GM18907 (cell line): ENCODE results near the gene CLEC12A.
"Not testable (repeated sequence)": the region's sequence is repeated elsewhere in the genome, so short reads cannot be mapped to it uniquely, and the experiment has no call there.

Source experiments
- ATAC-seq: cut with Tn5 transposase; IDR thresholded peaks from one replicate; pipeline ENCODE4 v1.9.1; 2021; ENCODE audit warnings: mild to moderate bottlenecking, moderate library complexity; ENCODE audit not compliant: unreplicated experiment

The CLEC12A gene

DNA sequence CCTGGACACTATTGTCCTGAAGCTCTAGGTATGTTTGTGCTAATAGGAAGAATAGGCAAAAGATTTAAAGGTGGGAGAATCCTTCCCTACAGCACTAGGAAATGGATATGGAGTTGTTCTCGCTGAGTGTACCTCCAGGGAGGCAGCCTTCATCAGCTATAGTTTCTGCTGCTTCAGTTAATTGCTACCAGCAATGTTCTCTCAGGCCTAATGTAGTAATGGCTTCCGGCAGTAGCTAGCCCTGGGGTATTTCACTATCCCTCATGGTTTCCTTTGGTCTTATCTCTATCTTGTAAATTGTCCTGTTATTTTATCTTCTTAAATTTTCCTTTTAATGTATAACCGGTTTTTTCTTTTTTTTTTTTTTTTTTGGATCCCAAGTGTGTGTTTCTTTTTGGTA is 9.3 kb upstream of the CLEC12A start:
- no peak for ATAC-seq

DNA sequence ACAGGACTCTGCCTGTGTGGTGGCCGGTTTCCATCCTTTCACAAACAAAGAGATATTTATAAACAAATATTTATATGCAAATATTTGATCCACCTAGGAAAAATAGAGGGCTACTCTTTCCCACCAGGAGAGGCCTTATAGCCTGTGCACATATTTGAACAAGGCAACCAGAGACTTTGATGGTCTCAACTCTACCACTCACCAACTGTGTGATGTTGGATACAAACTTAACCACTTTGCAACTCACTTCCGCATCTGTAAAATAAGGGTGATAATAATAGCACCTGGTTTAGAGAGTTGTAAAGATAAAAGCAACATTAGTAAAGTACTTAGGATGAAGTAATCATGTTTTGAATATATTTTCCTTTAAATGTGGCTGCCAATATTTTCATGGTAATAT is 1.5 kb upstream of the CLEC12A start:
- no peak for ATAC-seq

DNA sequence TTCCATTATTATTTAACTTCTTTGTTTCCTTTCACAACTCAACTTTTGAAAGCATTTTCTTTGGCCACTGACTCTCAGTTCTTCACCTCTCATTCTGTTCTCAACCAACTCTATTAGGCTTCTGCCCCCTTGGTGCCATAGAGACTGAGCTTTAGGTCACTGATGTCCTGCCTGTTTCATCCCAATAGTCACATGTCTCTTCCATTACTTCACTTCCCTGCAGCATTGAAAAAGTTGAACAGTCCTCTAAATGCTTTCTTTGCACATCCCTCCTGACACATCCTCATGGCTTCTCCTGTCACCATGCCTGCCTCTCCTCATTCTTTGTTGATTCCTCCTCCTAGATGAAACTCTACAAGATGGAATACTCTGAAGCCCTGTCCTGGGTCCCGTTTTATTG is 2.7 kb downstream of the CLEC12A start:
- ATAC-seq = no peak

DNA sequence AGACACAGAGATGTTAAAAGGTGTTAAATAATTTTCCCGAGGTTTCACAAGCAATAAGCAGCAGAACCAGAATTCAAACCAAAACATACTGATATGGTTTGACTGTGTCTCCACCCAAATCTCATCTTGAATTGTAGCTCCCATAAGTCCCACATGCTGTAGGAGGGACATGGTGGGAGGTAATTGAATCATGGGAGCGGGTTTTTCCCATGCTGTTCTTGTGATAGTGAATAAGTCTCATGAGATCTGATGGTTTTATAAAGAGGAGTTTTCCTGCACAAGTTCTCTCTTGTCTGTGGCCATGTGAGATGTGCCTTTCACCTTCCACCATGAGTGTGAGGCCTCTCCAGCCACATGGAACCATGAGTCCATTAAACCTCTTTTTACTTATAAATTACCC is 3.5 kb downstream of the CLEC12A start:
- ATAC-seq = not testable (repeated sequence)

DNA sequence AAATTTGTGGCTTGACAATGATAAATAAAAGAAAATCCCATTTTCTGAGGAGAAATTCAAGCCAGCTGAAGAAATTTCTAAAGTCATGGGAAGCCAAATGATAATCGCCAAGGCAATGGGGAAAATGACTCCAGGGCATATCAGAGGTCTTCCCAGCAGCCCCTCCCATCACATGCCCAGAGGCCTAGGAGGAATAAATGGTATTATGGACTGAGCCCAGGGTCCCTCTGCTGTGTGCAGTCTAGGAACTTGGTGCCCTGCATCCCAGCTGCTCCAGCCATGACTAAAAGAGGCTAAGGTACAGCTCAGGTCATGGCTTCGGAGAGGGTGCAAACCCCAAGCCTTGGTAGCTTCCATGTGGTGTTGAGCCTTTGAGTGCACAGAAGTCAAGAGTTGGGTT is 4.4 kb downstream of the CLEC12A start:
- no peak for ATAC-seq

DNA sequence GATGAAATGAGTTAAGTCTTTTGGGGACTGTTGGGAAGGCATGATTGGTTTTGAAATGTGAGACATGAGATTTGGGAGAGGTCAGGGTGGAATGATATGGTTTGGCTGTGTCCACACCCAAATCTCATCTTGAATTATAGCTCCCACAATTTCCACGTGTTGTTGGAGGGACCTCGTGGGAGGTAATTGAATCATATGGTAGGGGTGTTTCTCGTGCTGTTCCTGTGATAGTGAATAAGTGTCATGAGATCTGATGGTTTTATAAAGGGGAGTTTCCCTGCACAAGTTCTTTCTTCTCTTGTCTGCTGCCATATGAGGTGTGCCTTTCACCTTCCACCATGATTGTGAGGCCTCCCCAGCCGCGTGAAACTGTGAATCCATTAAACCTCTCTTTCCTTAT is 5.4 kb downstream of the CLEC12A start:
- ATAC-seq = not testable (repeated sequence)

DNA sequence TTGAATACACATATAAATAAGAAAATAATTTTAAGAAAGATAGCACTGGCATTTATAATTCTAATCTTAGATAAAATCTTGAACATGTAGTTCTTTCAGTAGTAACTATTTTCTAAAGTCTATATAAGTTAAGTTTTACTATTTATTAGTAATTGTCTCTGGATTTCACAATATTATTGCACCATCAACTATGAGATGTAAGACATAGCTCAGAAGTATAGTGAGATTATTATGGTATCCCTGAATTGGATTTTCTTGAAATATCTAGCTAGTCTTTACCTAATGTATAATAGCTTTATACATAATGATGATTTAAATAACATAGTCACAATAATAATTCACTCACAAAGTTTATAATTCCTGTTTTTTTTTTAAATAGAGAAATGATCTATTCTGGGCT is 6.7 kb downstream of the CLEC12A start:
- no peak for ATAC-seq

DNA sequence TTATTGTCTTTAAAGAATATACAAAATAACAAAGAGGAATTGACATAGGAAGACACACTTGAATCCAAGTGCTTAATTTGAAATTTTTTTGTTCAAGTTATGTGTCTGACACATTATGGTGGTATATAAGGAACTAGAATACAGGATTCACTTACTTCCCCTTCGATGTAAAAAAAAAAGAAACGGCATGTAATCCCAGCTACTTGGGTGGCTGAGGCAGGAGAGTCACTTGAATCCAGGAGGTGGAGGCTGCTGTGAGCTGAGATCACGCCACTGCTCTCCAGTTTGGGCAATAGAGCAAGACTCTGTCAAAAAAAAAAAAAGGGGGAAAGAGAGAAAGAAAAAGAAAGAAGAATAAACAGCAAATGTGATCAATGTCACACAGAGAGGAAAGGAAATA is 8.9 kb downstream of the CLEC12A start:
- no peak for ATAC-seq

DNA sequence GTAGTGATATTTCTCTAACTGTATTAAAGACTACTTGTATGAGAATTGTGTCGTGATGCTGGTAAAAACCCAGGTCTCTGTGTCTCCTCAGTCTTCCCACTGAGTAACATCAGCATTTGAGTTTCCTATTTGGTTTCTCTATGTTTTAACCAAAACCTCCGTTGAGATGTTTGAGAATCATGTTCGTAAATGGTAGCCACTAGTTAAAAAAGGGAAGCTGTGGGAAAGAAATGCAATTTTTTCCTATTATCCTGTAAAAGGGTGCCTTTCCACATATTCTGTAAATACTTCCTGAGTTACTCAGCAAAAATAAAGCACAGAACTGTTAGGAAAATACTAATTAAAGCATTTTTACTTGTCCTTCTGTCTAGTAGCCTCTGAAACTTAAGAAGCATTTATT is 20.7 kb downstream of the CLEC12A start:
- no peak for ATAC-seq

DNA sequence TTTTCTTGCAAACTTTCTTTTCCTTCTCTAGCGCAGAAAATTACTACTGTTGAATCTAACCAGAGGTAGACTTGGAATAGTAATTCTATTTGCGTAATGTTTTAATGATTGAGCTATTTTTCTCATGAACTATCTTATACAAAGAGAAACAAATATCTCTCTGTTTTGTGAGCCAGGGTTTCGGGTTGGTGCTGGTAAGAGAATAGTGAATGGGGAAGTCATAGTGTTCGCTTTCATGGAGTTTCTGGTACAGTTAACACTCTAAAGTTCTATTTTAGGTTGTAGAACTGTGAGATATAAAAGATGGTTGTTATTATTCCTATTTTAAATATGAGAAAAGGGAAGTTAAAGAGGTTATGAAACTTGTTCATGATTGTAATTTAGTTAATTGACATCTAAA is 21.1 kb downstream of the CLEC12A start:
- ATAC-seq = no peak

DNA sequence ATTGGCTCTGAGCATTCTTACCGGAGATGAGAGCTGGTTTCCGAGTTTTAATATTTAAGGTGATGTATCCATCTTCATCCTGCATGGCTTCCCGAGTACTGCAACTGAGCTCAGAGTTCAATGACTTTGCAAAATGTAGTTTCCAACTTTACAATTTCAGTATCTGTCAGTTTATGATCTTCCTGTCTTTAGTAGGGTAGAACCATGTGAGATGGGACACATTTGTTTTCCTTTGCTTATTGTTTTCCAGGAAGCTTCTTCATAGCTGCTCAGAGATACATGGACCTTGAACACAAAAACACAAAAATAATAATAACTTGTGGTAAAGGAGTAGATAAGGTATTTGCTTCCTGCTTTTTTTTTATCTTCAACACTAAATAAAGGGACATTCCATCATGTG is 27.8 kb downstream of the CLEC12A start, which contains the start of gene CLEC1B:
Gene CLEC1B (minus strand): TSS at position 106 of the 400 bp plus-strand sequence. CDS start 21 bp downstream, at position 85.
- ATAC-seq = no peak

DNA sequence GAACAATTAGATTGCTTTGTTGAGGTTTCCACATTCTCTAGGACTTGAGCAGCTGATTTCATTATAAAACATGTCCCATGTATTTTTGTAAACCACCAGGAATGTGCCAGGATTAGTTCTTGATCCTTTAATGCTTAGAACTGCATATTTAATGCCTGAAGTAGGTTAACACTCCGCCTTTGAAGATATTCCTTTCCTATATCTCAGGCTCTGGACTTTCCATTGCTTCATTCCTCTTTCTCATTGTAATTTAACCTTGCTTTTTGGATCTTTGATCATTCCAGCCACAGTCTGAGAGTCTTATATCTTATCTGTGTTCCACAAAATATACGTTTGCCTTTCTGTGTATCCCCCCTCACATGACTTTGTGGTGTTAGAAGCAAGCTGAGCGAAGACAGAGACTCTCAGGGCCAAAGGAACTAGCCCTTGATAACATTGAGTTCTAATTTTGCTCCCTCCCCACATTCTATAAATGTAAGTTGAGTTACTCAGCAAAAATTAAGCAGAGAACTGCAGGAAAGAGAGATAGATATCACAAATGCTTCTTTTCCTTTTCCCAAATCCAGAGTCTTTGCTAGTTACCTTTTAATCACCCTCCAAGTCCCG is 30.1 kb downstream of the CLEC12A start:
- no peak for ATAC-seq

DNA sequence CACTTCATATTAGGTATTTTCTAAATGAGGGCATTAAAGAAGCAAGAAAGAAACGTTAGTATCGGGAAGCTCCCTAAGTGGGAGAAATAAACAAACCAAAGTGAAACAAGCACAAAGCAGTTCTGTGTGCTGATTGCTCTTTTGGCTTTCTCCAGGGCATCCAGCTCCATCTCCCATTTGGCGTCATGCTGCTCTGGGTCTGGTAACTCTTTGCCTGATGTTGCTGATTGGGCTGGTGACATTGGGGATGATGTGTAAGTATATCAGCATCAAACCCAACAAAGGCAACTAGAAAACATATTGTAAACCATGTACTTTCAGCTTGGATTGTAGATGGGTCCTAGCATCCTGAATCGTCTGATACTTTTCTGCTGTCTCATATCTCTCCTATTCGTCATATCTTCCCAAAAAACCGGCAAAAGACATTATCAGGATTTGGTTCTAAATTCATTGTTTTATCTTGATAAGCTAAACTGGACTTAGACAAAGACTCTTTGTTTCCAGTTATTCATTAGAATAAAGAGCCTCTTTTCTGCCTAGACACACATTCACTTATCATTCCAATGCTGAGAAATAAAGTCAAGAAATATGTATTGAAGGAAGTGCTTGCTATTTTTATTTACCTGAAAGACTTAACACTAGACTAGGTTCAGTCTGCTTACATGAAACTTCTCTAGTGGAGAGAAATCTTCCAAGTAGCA is 41.6 kb downstream of the CLEC12A start:
- ATAC-seq = no peak

DNA sequence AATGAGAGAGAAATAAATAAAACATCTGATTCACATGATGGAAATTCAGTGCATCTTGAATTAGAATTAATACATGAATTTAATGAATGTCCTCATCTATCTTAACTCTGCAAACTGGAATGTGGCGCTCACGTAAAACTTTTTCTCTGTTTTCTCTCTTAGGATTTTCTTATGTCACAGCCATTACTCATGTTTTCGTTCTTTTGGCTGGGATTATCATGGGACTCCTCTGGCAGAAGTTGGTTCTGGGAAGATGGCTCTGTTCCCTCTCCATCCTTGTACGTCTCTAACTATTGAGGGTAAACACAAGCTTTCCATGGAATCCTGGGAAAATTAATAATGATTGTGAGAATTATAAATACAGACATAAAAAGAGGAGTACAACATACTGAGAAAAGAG is 44.2 kb downstream of the CLEC12A start:
- no peak for ATAC-seq

DNA sequence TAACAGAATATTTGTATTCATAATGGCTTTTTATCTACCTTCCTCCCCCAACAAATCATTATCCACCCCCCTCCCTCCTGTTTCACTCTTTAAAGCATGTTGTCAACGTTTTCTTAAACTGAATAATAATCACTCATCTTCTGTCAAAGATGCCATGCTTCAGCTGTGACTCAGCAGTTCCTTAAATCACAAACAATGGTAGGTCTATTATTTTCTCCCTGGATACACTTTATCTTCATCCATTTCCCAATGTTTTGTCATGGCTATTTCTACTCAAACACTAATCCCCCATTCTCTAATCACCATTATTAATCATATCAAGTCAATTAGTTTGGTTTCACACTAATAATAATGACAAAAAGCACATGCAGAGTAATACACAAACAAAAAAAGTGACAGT is 45.7 kb downstream of the CLEC12A start:
- ATAC-seq = no peak

DNA sequence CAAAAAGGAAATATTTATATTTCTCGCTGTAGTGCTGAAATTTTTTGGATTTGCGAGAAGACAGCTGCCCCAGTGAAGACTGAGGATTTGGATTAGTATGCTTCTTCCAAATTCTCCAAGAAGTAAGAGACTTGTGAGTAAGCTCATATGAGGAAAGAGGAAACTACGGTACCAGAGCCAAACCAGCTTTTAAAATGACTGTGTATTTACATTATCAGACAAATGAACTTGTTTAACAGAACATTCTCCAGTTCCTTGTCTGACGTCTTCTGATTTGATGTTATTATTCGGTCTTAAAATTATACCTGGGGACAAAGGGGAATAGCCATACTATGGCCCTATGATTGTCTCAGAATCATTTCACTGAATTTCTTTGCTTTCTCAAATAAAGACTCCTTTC is 47.2 kb downstream of the CLEC12A start:
- no peak for ATAC-seq

DNA sequence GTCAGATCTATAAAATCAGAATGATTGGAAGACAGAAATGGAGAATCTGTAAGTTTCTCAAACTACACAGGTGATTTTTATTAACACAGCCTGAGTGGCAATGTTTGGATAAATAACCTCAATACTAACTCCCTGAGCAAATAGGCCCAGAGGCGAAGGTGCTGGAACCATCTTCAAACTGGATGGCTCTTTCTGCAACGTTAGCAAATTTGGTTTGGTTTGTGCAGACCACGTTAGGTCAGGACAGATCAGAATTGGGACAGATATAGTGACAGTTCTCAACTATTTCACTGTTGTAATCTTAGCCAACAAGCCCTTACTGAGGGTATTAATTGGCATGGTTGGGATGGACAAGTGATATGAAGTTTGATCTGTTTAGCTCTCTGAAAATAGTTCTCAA is 50.1 kb downstream of the CLEC12A start:
- no peak for ATAC-seq

DNA sequence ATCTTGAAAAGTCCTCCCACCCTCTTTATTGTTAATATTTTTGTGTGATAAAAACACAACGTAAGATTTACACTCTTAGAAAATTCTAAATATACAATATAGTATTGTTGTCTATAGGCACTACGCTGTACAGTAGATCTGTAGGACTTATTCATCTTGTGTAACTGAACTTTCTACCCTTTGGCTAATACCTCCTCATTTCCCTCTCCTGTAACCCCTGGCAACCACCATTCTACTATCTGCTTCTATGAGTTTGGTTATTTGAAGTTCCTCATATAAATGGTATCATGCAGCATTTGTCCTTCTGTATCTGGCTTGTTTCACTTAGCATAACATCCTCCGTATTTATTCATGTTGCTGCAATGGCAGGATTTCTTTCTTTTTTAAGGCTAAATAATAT is 54.0 kb downstream of the CLEC12A start:
- no peak for ATAC-seq

DNA sequence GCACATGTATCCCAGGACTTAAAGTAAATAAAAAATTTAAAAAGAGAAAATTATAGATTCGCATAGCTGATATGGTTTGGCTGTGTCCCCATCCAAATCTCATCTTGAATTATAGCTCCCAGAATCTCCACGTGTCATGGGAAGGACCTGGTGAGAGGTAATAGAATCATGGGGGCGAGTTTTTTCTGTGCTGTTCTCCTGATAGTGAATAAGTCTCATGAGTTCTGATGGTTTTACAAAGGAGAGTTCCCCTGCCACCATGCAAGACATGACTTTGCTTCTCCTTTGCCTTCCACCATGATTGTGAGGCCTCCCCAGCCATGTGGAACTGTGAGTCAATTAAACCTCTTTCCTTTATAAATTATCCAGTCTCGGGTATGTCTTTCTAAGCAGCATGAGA is 55.5 kb downstream of the CLEC12A start:
- ATAC-seq = not testable (repeated sequence)

DNA sequence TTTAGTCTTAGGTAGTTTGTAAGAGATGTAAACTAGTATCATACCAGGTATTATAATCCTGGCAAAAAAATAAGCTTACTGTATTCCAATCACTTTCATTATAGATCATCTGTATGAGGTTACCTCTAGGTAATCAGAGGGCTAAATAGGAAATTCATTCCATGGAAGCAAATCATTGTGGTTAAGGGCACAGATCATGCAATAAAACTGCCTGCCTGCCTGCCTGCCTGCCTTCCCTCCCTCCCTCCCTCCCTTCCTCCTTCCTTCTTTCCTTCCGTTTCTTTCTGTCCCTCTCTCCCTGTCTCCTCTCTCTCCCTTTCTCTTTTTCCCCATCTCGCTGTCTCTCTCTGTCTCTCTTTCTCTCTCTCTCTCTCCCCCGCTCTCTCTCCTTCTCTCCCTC is 56.1 kb downstream of the CLEC12A start:
- ATAC-seq = no peak

DNA sequence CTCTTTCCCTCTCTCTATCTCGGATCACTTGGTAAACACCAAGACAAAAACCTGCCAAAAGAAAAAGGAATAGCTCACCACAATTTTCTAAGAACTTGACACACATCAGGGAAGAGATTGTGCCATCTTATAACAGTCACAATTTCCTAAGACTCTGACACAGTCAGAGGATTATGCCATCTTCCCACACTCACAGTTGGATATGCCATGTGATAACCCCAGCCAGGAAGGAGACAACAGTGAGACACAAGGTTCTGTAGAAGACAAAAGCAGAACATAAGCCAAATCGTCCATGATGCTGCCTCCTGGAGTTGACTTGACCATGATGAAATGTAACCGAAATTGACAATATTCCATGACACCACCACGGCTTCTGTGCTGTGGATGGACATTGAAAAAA is 56.5 kb downstream of the CLEC12A start:
- no peak for ATAC-seq

DNA sequence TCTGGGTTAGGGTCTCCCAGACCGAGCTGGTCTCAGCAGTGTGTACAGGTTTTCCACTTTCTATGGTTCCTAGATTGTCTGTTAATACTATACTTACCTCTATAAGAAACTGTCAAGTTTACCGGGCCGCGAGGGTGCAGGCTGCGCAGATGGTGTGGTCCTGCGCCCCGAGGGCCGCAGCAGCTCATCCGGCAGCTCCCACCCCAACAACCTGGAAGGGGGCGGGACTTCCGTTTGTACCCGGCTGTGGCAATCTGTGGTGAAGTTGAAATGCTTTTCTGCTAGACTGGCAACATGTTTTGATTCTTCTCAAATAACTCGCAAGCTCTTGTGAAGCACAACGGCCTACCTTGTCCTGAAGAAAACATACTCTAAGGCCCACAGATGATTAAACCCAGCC is 59.2 kb downstream of the CLEC12A start, which contains the start of gene CLEC9A:
Gene CLEC9A (plus strand): TSS at position 237 of the 400 bp plus-strand sequence. CDS start 22,006 bp downstream, outside the sequence.
- no peak for ATAC-seq

DNA sequence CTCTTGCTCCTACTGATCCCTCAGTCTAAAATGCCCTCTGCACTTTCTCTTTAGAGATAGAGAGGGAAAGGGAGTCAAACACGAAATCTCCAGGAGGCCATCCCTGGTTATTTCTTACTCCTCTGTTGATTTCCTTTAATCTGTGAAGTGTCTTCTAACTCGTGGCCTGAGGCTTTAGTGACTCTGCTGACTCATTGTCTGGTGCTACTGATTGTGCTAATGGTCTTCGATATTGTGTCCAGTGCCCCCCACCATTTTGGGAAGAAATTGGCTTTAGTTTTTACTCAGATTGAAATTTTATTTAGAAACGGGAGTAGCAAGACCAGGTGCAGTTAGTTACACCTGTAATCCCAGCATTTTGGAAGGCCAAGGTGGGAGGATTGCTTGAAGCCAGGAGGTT is 60.1 kb downstream of the CLEC12A start:
- no peak for ATAC-seq
